Measurements from ENCODE around the gene LAMC3.

The LAMC3 gene

DNA sequence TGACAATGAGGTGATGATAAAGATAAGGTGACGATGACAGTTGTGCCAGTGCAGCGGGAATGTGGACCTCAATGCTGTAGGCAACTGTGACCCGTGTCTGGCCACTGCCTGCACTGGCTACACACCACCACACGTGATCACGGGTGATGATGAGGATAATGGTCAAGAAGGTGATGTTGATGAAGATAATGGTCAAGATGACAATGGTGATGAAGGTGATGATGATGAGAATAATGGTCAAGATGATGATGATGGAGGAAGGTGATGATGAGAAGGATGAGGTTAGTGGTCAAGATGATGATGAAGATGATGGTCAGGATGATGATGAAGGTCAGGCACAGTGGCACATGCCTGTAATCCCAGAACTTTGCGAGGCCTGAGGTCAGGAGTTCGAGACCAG is 56.6 kb downstream of the LAMC3 start:
- Histone ChIP-seq H3K27me3 (ENCODE audit: control insufficient read depth, insufficient read depth, low read length) (peaks cover 64% of the 10 kb centered on the region), H3K9me3 (replicated peaks; ENCODE audit: low read length) (no peaks in the 10 kb centered on the region), H3K4me3 (ENCODE audit: low read length) (no peak overlapping the region), H3K36me3 (ENCODE audit: insufficient read depth, low read length) (no peaks in the 10 kb centered on the region), H3K4me1 (ENCODE audit: control insufficient read depth, insufficient read depth, low read length) (no peaks in the 10 kb centered on the region), H3K9ac (ENCODE audit: low read depth, low read length) (no peak overlapping the region), H3K4me2 (ENCODE audit: low read length) (no peak overlapping the region)

DNA sequence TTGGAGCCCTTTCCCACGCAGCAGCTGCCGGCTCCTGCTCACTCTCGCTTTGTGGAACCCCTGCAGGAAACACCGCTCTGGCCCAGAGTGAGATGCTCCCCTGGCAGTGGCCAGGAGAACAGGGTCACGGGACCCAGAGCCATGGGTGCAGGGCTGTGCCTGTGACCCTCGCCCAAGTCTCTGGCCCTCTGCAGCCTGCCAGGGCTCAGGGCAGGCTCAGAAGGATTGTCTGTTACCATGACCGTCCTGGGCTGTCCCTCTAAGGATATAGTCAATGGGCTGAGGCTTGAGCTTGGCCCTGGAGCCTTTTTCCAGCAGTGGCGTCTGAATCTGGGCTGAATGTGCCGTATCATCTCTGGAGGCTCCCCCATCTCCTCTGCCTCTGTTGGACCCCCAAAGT is 58.7 kb downstream of the LAMC3 start:
- Histone ChIP-seq H3K9ac (ENCODE audit: low read depth, low read length) (no peak overlapping the region), H3K4me3 (ENCODE audit: low read length) (no peak overlapping the region), H3K36me3 (ENCODE audit: insufficient read depth, low read length) (no peaks in the 10 kb centered on the region), H3K27me3 (ENCODE audit: control insufficient read depth, insufficient read depth, low read length) (peaks cover 74% of the 10 kb centered on the region), H3K4me1 (ENCODE audit: control insufficient read depth, insufficient read depth, low read length) (no peaks in the 10 kb centered on the region), H3K9me3 (replicated peaks; ENCODE audit: low read length) (no peaks in the 10 kb centered on the region), H3K4me2 (ENCODE audit: low read length) (no peak overlapping the region)

DNA sequence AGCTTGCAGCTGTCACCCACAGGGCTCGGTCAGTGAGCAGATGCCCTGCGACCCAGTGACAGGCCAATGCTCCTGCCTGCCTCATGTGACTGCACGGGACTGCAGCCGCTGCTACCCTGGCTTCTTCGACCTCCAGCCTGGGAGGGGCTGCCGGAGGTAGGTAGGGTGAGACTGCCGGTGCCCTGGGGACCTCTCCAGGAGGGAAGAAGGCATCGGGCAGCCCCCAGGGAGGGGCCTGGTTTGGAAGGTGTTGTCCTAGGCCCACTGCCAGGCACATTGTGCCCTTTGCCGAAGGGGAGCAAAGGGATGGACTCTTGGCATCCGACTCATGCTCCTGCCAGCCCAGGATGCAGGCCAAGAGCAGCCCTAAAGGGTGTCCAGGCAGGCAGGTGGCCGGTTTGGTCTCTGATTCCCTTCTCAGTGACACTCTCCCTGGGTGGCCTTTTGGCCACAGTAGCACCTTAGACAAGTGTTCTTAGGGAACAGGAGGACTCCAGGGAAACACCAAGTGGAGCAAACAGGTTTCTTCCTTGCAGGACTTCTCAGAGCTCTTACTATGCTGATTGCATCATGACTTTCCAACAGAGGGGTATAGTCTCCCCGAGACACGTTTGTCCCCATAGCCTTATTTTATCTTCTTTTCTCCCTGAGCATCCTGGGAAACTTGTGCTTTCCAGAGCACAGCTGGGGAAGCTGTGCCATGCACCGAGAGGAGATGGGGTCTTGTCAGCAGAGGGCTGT is 59.3 kb downstream of the LAMC3 start:
- H3K4me3 ChIP-seq (ENCODE audit: low read length), result no peak overlapping the region
- H3K4me1 ChIP-seq (ENCODE audit: control insufficient read depth, insufficient read depth, low read length), result no peaks in the 10 kb centered on the region
- peaks cover 75% of the 10 kb centered on the region for H3K27me3 ChIP-seq (ENCODE audit: control insufficient read depth, insufficient read depth, low read length)
- no peaks in the 10 kb centered on the region for H3K36me3 ChIP-seq (ENCODE audit: insufficient read depth, low read length)
- H3K9ac ChIP-seq (ENCODE audit: low read depth, low read length), result no peak overlapping the region
- H3K9me3 ChIP-seq (replicated peaks; ENCODE audit: low read length), result no peaks in the 10 kb centered on the region
- no peak overlapping the region for H3K4me2 ChIP-seq (ENCODE audit: low read length)

DNA sequence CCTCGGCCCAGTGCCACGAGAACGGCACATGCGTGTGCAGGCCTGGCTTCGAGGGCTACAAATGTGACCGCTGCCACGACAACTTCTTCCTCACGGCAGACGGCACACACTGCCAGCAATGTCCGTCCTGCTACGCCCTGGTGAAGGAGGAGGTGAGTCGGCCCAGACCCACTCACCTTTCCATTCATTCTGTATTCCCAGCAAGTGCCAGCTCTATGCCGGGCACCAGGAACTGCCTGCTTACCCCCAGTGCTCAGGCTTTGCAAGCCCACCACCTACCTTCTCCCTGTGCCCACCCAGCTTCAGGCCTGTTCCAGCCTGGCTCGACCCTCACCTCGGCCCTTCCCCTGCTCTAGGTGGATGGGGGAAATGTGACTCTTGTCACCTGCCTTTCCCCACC is 60.7 kb downstream of the LAMC3 start:
- Histone ChIP-seq H3K9ac (ENCODE audit: low read depth, low read length) (no peak overlapping the region), H3K4me1 (ENCODE audit: control insufficient read depth, insufficient read depth, low read length) (no peaks in the 10 kb centered on the region)

GRCh38 chr9:131072107-131072870 is 63.3 kb downstream of the LAMC3 start:
- no peak overlapping the region for H3K9ac ChIP-seq (ENCODE audit: low read depth, low read length)
- no peak overlapping the region for H3K4me3 ChIP-seq (ENCODE audit: low read length)

More for the DNA sequence above, 60.7 kb downstream of the LAMC3 start:
- H3K9me3 ChIP-seq (replicated peaks; ENCODE audit: low read length), result no peaks in the 10 kb centered on the region
- no peak overlapping the region for H3K4me2 ChIP-seq (ENCODE audit: low read length)
- H3K27me3 ChIP-seq (ENCODE audit: control insufficient read depth, insufficient read depth, low read length), result peaks cover 78% of the 10 kb centered on the region
- no peak overlapping the region for H3K4me3 ChIP-seq (ENCODE audit: low read length)
- H3K36me3 ChIP-seq (ENCODE audit: insufficient read depth, low read length), result no peaks in the 10 kb centered on the region

DNA sequence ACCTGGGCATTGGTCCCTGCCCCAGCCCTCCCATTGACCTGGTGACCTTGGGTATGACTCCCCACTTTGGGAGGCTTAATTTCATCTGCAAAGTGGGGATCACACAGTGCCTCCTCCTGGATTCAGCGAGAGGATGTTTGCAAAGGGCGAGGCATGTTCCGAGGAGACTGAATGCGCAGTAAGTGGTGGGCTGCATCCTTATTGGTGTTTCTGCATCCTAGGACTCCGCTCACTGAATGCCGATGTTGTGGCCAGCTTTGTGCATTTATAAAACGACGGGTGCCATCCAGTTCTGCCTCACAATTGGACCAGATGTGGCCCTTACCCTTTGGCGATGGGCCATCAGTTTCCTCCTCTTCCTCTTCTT is 63.9 kb downstream of the LAMC3 start:
- H3K4me1 ChIP-seq (ENCODE audit: control insufficient read depth, insufficient read depth, low read length), result no peaks in the 10 kb centered on the region
- H3K4me2 ChIP-seq (ENCODE audit: low read length), result no peak overlapping the region
- no peaks in the 10 kb centered on the region for H3K36me3 ChIP-seq (ENCODE audit: insufficient read depth, low read length)
- H3K9me3 ChIP-seq (replicated peaks; ENCODE audit: low read length), result no peaks in the 10 kb centered on the region
- H3K9ac ChIP-seq (ENCODE audit: low read depth, low read length), result no peak overlapping the region
- no peak overlapping the region for H3K4me3 ChIP-seq (ENCODE audit: low read length)
- peaks cover 60% of the 10 kb centered on the region for H3K27me3 ChIP-seq (ENCODE audit: control insufficient read depth, insufficient read depth, low read length)

More at GRCh38 chr9:131072107-131072870, 63.3 kb downstream of the LAMC3 start:
- Histone ChIP-seq H3K27me3 (ENCODE audit: control insufficient read depth, insufficient read depth, low read length) (peaks cover 66% of the 10 kb centered on the region), H3K4me1 (ENCODE audit: control insufficient read depth, insufficient read depth, low read length) (no peaks in the 10 kb centered on the region), H3K36me3 (ENCODE audit: insufficient read depth, low read length) (no peaks in the 10 kb centered on the region), H3K9me3 (replicated peaks; ENCODE audit: low read length) (no peaks in the 10 kb centered on the region), H3K4me2 (ENCODE audit: low read length) (no peak overlapping the region)

DNA sequence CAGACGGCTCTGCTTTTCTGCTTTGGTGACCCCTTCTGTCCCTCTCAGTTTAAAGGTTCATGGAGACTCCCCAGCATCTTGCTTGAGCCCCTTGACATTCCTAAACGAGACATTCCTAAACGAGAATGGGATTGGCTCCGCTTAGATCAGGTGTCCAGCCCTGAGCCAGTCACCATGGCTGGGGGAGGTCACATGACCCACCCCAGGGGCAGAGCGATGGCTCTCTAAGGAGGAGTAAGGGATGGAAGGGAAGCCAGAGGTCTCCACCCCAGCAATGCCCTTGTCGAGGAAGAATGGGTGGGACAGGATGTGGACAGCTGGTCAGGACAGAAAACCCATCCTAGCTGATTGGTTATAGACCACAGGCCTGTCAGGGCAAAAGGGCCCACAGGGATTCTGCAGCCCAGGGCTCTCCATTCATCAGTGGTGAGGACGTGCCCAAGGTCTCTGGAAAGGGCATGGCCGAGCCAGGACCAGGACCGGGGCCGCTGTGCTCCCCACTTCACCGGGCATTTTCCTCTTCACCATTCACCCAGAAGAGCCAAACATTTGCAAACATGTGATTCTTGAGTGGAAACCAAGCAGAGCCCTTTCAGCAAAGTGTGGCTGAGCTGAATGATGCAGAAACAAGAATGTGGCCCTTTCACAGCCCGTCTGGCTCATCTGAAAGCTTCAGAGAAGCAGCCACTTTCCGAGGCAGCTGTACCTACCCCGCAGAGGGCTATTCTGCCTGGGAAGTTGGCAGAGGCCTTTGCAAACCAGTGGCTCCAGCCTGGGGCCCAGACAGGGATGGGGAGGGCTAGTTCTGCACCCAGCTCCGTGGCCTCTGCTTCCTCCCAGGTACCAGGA is 67.6 kb downstream of the LAMC3 start:
- Histone ChIP-seq H3K4me3 (ENCODE audit: low read length) (no peak overlapping the region), H3K36me3 (ENCODE audit: insufficient read depth, low read length) (no peaks in the 10 kb centered on the region), H3K9me3 (replicated peaks; ENCODE audit: low read length) (no peaks in the 10 kb centered on the region), H3K4me1 (ENCODE audit: control insufficient read depth, insufficient read depth, low read length) (no peaks in the 10 kb centered on the region), H3K9ac (ENCODE audit: low read depth, low read length) (no peak overlapping the region), H3K4me2 (ENCODE audit: low read length) (no peak overlapping the region), H3K27me3 (ENCODE audit: control insufficient read depth, insufficient read depth, low read length) (peaks cover 45% of the 10 kb centered on the region)

GRCh38 chr9:131078427-131079366 is 69.7 kb downstream of the LAMC3 start:
- Histone ChIP-seq H3K4me2 (ENCODE audit: low read length) (no peak overlapping the region), H3K4me1 (ENCODE audit: control insufficient read depth, insufficient read depth, low read length) (no peaks in the 10 kb centered on the region), H3K9me3 (replicated peaks; ENCODE audit: low read length) (no peaks in the 10 kb centered on the region), H3K27me3 (ENCODE audit: control insufficient read depth, insufficient read depth, low read length) (peaks cover 49% of the 10 kb centered on the region), H3K9ac (ENCODE audit: low read depth, low read length) (no peak overlapping the region), H3K36me3 (ENCODE audit: insufficient read depth, low read length) (no peaks in the 10 kb centered on the region), H3K4me3 (ENCODE audit: low read length) (no peak overlapping the region)

DNA sequence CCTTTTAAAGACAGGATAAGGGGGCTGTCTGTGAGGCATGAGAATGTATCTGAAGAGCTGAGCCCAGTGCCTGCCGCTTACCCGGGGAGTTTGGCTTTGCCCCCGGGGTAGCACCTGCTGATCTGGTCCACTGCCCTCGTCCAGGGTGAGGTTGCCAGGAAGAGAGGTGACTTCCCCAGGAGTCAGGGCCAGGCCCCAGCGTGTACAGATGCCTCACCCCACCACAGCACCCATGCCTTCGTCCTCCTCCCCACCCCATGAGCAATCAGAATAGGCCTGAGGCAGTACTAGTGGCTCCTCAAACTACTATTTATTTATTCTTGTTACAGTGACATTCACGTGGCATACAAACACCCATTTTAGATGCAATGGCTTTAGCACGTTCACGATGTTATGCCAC is 71.6 kb downstream of the LAMC3 start:
- no peak overlapping the region for H3K9ac ChIP-seq (ENCODE audit: low read depth, low read length)
- H3K4me2 ChIP-seq (ENCODE audit: low read length), result no peak overlapping the region
- H3K4me3 ChIP-seq (ENCODE audit: low read length), result no peak overlapping the region
- H3K4me1 ChIP-seq (ENCODE audit: control insufficient read depth, insufficient read depth, low read length), result no peaks in the 10 kb centered on the region
- no peaks in the 10 kb centered on the region for H3K36me3 ChIP-seq (ENCODE audit: insufficient read depth, low read length)
- peaks cover 54% of the 10 kb centered on the region for H3K27me3 ChIP-seq (ENCODE audit: control insufficient read depth, insufficient read depth, low read length)
- no peaks in the 10 kb centered on the region for H3K9me3 ChIP-seq (replicated peaks; ENCODE audit: low read length)

- Histone ChIP-seq H3K4me1 (ENCODE audit: control insufficient read depth, insufficient read depth, low read length) (no peaks in the 10 kb centered on the region), H3K4me2 (ENCODE audit: low read length) (no peak overlapping the region), H3K9ac (ENCODE audit: low read depth, low read length) (no peak overlapping the region), H3K4me3 (ENCODE audit: low read length) (no peak overlapping the region), H3K27me3 (ENCODE audit: control insufficient read depth, insufficient read depth, low read length) (peaks cover 55% of the 10 kb centered on the region), H3K36me3 (ENCODE audit: insufficient read depth, low read length) (no peaks in the 10 kb centered on the region), H3K9me3 (replicated peaks; ENCODE audit: low read length) (no peaks in the 10 kb centered on the region)
These were observed 72.9 kb downstream of the LAMC3 start for GRCh38 chr9:131081868-131082267.

All from skeletal muscle satellite cell (primary cell).